Measurements from ENCODE around the gene GOLGA6L1.
"Not testable (repeated sequence)": the region's sequence is repeated elsewhere in the genome, so short reads cannot be mapped to it uniquely, and the experiment has no call there.

DNA sequence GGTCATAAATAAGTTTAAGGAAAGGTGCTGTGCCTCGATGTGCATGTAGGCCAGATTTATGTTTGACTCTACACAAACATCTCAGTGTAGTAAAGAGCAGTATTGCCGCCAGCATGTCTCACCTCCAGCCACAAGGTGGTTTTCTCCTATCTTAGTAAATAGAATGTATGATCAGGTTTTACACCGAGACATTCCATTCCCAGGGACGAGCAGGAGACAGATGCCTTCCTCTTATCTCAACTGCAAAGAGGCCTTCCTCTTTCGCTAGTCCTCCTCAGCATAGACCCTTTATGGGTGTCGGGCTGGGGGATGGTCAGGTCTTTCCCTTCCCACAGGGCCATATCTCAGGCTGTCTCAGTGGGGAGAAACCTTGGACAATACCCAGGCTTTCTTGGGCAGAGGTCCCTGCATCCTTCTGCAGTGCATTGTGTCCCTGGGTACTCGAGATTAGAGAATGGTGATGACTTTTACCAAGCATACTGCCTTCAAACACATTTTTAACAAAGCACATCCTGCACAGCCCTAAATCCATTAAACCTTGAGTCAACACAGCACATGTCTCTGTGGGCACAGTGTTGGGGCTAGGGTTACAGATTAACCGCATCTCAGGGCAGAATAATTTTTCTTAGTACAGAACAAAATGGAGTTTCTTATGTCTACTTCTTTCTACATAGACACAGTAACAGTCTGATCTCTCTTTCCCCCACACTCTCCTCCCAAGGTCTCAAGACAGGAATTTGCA, 54.5 kb downstream of the GOLGA6L1 start:
- TF ChIP-seq POLR2AphosphoS5 (IDR thresholded peaks at IDR 0.05; ENCODE audit: low read depth, low read length); JUND (IDR thresholded peaks at IDR 0.05; ENCODE audit: low read length); POLR2A (IDR thresholded peaks at IDR 0.05; ENCODE audit: control extremely low read depth in 1 of 2, low read depth in 2 of 2, low read length in 2 of 2); RAD21 (IDR thresholded peaks at IDR 0.05 in 1 of 2, conservative IDR thresholded peaks at IDR 0.05 in 1 of 2; ENCODE audit: low read depth in 2 of 2, low read length in 2 of 2); EZH2 (IDR thresholded peaks at IDR 0.05; ENCODE audit: low read depth, low read length, severe bottlenecking); KDM1A (IDR thresholded peaks at IDR 0.05; ENCODE audit: borderline replicate concordance, low read length); SRF (IDR thresholded peaks at IDR 0.05; ENCODE audit: low read depth, low read length): not testable (repeated sequence)
- TF ChIP-seq, protein P1, sequence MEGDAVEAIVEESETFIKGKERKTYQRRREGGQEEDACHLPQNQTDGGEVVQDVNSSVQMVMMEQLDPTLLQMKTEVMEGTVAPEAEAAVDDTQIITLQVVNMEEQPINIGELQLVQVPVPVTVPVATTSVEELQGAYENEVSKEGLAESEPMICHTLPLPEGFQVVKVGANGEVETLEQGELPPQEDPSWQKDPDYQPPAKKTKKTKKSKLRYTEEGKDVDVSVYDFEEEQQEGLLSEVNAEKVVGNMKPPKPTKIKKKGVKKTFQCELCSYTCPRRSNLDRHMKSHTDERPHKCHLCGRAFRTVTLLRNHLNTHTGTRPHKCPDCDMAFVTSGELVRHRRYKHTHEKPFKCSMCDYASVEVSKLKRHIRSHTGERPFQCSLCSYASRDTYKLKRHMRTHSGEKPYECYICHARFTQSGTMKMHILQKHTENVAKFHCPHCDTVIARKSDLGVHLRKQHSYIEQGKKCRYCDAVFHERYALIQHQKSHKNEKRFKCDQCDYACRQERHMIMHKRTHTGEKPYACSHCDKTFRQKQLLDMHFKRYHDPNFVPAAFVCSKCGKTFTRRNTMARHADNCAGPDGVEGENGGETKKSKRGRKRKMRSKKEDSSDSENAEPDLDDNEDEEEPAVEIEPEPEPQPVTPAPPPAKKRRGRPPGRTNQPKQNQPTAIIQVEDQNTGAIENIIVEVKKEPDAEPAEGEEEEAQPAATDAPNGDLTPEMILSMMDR (IDR thresholded peaks at IDR 0.05; ENCODE audit: control extremely low read depth in 1 of 3, insufficient read depth in 1 of 3, low read depth in 1 of 3, low read length in 3 of 3), result not testable (repeated sequence)

Measured in H1 (cell line).